ENCODE data around the gene CYP27B1. TPM values are rescaled to one million over a fixed set of nuclear protein-coding genes. Genes with fewer than 3 reads are reported as not detected.
A peak's percentile ranks its signal among the peaks of the same experiment; 100 is the strongest.

Gene CYP27B1
- total RNA-seq, 1 experiment from 2014 or later, result 3.9 TPM

DNA sequence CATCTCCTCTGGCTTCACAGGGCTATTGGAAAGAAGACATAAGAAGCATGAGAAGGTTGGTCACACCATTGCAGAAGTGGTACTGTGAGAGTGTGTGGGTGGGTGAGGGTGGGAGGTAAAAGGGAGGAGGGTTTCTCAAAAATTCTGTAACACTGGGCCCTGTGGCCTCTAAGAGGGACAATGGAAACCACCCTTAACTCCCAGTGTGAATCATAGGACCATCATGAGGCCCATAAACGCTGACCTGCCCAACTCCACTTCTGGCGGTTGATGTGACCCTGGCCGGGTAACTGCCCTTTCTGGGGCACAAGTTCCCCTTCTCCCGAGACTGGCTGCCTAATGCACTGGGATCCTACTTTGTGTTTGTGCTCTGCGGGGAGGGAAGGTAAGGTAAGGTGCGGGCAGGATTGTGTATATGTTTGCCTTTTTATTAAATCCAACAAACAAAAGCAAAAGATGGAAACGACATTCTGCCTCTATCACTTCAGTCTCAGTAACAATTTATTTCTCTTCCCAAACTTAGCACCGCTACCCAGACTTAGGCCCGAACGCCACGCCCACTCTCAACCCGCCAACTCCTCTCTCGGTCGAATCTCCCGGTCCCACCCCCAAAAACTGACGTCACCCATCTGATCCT, 4.5 kb upstream of the CYP27B1 start:
- DNase-seq (ENCODE audit: low spot score), result peak; percentile 82
- in situ Hi-C loops (cut with HindIII; ENCODE audit: low sequenced_read_pairs), result no loop called here

DNA sequence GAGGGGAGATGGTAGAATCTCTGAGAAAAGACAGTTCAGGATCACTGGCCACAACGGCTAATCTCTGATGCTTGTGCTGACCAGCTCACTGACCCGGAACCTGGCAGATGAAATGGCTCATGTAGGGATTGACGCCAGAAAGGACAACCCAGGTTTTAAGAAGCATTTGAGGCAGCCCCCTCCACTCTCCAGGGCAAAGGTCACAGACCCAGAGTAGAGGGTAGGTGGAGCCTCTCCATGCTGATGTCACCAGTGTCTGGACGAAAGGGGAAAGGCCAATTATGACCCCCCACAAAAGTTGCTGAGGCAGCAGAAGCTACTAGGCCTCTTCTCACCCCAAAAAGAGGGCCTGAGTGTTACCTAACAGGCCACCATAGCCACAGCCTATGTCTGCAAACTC, 3.9 kb upstream of the CYP27B1 start:
- in situ Hi-C loops (cut with HindIII; ENCODE audit: low sequenced_read_pairs), result no loop called here
- DNase-seq (ENCODE audit: low spot score), result no peak

DNA sequence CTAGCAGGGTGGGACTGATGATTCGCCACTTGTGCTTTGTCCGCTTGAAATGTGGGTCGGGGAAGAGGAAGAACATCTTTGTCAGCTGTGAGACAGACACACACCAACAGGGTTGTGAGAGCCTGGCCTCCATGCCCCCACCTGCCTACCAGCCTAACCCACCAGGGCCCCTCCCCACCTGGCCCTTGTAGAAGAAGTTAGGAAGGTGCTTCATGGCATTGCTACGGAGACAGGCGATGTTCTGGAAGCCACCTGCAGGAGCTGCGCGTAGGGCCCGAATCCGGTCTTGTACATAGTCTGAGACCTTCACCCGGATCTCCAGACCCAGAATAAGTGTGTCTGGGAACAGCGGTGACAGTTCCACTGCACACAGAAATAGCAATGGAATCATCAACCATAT, 2.7 kb upstream of the CYP27B1 start:
- in situ Hi-C loops (cut with HindIII; ENCODE audit: low sequenced_read_pairs), result no loop called here
- no peak for DNase-seq (ENCODE audit: low spot score)

DNA sequence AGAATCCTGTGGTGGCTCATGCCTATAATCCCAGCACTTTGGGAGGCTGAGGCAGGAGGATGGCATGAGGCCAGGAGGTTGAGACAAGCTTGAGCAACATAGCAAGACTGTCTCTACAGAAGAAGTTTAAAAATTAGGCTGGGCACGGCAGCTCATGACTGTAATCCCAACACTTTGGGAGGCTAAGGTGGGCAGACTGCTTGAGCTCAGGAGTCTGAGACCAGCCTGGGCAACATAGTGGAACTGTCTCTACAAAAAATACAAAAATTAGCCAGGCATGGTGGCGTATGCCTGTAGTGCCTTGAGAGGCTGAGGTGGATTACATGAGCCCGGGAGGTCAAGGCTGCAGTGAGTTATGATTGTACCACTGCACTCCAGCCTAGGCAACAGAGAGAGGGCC, 998 bp upstream of the CYP27B1 start:
- in situ Hi-C loops (cut with HindIII; ENCODE audit: low sequenced_read_pairs), result no loop called here
- no peak for DNase-seq (ENCODE audit: low spot score)

DNA sequence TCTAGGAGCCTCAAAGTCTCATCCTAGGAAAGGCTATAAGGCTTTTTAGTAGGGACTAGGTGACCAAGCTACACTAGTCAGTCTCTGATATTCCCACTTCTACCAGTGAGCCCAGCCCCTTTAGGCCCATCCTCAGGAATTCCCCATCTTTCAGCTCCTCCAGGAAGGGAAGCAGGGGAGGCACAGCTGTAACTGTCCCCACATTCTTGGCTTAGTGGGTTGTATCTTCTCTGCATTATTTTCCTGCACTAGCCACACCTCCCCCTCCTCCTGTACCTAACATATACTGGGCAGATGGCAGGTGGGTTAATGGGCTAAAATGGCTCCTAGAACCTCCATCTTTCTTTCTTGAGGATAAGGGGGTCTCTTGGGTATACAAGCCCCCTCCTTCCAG, 424 bp upstream of the CYP27B1 start:
- in situ Hi-C loops (cut with HindIII; ENCODE audit: low sequenced_read_pairs), result no loop called here
- no peak for DNase-seq (ENCODE audit: low spot score)

DNA sequence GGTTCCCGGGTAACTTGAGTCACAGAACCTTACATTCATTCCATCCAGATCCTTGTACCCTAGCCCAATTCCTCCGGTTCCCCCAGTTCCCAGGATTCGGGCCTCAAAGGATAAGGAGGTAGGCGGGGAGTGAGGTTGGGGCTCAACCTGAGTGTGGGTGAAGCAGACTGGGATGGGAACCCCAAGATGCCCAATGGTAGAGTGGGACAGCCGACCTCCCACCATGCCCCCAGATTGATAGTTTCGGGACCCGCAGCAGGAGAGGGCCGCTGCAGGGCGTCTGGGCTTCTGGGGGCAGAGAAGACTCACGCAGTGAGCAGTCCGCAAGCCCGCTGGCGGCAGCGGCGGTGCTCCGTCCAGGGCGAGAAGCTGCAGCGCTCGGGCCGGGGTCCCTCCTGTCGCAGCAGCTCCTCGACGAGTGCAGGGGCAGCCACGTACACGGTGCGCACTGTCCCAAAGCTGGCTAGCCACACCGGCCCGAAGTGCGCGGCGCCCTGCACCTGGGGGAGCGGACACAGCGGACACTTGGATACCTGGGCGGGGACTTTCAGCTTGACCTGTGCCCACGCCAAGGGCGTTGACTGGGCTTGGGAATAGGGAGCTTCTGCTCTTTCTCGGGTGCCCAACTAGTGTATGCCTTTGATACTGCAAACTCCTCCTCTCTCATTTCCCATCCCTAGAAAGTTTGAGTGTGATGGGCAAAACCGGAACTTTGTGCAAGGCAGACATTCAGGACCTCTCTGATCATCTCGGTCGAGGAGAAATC, 997 bp downstream of the CYP27B1 start:
- no peak for DNase-seq (ENCODE audit: low spot score)
- in situ Hi-C loops (cut with HindIII; ENCODE audit: low sequenced_read_pairs), result no loop called here

DNA sequence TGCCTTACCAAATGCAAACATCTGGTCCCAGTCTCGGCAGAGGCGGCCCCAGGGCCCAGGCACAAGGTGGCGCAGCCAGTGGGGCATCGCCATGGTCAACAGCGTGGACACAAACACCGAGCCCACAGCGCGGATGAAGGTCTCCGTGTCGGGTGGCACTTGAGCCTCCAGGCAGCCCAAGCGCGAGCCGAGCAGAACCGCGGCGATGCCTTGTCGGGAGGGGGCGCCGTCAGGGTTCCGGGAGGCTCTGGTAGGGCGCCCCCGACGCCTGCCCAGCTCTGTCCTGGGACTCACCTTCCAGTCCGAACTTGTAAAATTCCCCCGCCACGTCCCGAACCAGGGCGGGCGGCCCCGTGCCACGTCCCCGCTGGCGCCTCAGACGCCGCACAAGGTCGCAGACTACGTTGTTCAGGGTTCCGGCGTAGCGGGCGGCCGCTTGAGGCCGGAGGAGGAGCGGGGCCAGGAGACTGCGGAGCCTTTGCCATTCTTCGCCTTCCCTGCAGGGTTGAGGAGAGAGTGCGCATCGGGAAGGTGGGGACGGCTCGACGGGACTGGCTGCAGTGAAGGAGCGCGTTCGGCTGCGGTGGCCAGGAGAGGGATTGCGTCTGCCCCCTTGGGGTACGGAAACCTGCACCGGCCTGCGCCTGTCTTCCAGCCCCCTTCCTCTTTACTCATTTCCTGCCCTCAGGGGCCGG, 1.7 kb downstream of the CYP27B1 start:
- DNase-seq (ENCODE audit: low spot score), result no peak
- in situ Hi-C loops (cut with HindIII; ENCODE audit: low sequenced_read_pairs), result no loop called here

DNA sequence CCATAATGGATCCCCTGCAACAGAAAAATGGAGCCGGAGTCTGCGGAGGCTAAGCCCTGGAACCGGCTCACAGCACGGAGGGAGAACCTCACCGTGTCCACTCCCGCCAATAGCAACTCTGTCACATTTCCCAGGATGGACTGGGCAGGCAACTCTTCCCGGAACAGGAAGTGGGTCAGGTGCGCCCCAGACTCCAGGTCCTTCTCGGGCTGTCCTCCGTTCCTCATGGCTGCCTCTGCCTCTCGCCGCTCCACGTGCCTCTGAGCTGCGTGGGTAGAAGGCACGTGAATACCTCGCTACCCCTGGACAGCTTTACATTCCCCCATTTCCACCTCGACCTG, 2.2 kb downstream of the CYP27B1 start:
- DNase-seq (ENCODE audit: low spot score), result no peak
- in situ Hi-C loops (cut with HindIII; ENCODE audit: low sequenced_read_pairs), result no loop called here

DNA sequence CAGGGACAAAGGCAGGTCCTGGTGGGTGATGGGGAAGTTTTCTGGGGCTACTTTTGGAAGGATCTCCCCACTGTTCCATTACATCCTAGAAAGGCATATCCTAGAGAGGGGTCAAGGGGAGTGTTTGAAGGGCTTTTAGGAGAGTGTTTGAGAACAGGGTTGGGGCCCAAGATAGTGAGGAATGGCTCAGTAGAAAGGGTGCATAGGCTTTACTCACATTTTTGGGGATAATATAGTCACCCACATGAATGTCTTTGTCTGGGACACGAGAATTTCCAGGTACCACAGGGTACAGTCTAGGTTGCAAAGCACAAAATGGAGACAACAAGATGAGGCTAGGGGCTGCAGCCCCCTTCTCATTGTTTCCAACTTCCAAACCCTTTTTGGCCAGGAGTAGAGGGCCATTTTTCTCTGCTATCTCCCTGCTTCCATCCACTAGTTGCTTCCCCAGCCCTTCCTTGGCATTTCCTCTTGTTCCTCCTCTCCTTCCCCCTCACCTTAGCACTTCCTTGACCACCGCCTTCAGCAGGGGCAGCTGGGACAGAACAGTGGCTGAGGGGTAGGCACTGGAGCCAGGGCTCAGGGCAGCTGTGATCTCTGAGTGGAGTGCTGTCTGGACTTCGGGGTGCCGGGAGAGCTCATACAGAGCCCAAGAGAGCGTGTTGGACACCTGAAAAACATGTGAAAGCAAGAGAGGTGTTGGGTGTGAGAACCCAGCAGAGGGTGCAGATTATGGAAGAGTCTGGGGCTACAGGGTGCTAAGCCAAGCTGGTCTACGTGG, 2.8 kb downstream of the CYP27B1 start:
- in situ Hi-C loops (cut with HindIII; ENCODE audit: low sequenced_read_pairs), result no loop called here
- DNase-seq (ENCODE audit: low spot score), result no peak

DNA sequence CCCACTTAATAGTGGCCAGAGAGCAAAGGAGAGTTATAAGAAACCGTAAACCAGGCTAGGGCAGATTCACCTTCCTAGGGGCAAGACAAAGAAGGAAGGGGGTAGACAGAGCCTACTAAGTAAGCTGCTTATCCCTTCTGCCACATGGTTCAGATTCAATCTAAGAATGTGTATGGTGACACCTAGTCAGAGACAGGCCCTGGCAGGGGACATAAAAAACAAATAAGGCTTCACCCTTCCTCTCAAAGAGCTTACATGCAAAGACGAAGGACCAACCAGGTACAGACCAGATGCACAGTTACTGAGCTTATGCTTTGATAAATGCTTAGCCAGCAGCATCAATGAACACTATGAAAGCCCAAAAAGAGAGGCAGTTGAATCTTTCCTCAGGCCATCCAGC, 4.4 kb downstream of the CYP27B1 start:
- in situ Hi-C loops (cut with HindIII; ENCODE audit: low sequenced_read_pairs), result no loop called here

DNA sequence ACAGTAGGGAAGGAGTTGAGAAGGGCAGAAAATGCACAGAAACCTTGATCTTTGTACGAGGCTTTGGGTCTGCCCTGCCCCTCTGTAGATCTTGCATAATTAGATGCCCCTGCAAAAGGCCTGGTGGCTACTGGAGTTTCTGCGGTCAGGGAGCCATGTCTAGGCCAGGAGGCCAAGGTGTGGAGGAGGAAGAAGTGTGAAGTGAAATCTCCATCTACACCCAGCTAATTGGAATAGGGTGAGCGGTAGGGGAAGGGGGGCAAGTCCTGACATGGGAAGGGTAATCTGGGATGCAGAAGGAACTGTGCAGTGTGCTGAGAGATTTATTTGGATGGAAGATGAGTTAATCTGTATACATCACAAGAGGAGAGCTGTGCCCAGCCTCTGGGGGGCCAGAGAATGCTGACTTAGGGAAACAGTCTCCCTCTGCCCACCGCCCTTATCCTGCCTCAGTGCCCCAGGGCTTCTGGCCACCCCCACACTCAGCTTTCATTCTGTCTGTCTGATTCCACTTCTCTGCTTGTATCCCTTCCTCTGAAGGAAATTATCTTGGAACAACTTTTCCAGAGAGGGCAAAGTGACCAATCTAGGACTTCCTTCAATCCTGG, 5.4 kb downstream of the CYP27B1 start:
- DNase-seq (ENCODE audit: low spot score), result no peak
- in situ Hi-C loops (cut with HindIII; ENCODE audit: low sequenced_read_pairs), result no loop called here

More for the DNA sequence above, 4.4 kb downstream of the CYP27B1 start:
- DNase-seq (ENCODE audit: low spot score), result no peak

DNA sequence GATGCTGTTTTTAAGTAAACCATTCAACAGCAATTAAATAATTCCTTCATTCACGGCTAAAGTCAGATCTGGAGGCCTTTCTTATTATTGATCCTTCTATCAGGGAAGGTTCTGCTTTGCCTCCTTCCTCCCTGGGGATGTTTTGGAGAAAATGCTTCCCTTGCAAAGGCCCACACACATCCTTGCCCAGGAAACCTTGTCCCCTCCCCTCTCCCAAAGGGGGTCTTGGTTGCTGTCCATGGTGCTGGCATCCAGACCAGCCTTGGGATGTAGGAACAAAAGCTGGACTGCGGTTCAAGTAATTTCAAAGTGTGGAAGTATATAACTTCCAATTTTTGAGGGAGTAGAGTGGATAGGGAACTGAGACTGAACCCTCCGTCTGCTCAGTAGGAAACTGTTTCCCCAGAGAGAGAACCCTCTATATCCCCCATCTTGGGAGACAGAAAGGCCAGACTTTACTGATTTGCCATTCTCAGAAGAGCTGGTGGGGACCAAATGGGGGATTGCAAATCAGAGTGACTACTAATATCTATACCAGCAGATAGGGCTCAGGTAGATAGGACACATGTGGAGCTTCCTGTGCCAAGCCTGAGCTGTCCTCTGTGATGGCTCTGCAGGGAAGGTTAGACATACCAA, 6.4 kb downstream of the CYP27B1 start:
- in situ Hi-C loops (cut with HindIII; ENCODE audit: low sequenced_read_pairs), result no loop called here
- no peak for DNase-seq (ENCODE audit: low spot score)

DNA sequence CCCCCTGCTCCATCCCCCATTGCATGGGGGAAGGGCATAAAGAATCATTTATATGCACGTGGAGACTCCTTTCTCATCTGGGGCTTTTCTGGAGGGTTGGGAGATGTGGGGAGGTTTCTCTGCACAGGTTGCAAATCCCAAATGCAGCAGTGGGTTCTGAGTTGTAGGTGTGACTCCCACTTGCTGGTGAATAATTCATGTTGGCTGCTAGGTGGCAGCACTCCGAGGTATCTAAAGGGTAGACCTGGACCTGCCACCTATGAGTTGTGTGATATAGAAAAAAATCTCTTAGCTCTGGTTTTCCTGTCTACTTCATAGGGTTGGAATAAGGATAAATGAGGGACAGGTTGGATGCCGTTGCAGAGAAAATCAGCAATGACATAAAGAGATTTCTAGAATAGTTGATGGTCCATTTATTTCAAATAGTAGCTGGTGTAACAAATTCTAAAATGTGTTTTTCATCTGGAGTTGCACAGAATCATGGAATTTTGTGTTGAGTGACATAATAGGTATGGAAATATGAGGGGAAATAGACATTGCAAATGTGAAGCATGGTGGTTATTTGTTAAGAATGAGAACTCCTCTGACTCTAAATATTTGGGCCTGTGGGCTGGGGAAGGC, 7.4 kb downstream of the CYP27B1 start:
- DNase-seq (ENCODE audit: low spot score), result peak; percentile 51
- in situ Hi-C loops (cut with HindIII; ENCODE audit: low sequenced_read_pairs), result no loop called here

DNA sequence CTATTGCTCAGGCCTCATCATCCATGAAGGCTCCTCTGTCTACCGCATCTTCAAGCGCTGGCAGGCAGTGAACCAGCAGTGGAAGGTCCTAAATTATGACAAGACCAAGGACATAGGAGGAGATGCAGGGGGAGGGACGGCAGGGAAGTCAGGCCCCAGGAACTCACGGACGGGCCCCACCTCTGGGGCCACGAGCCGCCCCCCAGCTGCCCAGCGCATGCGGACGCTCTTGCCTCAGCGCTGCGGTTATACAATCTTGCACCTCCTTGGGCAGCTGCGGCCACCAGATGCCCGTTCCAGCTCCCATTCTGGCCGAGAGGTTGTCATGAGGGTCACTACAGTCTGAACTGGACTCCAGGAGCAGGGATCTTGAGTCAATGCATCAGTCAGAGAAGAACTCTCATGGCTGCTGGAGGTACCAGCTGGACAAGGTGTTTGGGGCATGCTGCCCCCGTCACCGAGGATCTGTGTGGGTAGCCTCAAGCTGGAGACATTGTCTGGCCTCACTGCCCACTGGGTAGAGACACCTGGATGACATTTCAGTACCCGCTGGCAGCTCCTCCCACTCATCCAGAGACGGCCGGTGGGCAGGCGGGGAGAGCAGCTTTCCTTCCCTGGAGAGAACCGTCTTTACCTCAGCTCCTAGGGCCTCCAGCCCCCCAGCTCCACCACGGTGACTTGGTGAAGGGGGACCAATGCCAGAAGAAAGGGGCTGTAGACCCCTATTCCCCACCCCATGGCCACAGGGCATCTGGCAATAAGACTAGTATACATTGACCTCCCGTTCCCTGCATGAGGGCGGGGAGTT, 8.1 kb downstream of the CYP27B1 start:
- in situ Hi-C loops (cut with HindIII; ENCODE audit: low sequenced_read_pairs), result no loop called here
- no peak for DNase-seq (ENCODE audit: low spot score)

DNA sequence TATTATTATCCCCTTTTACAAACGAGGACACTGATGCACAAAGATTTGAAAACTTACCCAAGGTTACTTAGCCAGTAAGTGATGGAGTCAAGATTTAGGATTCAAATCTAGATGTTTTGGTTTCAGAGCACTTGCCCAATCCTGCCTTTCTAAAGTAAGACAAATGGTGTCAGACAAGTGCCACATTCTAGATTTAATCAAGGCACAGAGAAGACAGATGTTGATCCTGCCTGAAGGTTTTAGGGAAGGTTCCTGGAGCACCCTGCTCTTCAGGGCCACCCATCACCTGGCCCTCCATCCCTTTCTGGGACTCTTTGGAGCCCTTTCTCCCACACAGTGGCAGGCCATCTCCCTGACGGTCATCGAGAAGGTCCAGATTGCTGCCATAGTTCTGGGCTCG, 9.1 kb downstream of the CYP27B1 start:
- in situ Hi-C loops (cut with HindIII; ENCODE audit: low sequenced_read_pairs), result no loop called here
- DNase-seq (ENCODE audit: low spot score), result no peak

DNA sequence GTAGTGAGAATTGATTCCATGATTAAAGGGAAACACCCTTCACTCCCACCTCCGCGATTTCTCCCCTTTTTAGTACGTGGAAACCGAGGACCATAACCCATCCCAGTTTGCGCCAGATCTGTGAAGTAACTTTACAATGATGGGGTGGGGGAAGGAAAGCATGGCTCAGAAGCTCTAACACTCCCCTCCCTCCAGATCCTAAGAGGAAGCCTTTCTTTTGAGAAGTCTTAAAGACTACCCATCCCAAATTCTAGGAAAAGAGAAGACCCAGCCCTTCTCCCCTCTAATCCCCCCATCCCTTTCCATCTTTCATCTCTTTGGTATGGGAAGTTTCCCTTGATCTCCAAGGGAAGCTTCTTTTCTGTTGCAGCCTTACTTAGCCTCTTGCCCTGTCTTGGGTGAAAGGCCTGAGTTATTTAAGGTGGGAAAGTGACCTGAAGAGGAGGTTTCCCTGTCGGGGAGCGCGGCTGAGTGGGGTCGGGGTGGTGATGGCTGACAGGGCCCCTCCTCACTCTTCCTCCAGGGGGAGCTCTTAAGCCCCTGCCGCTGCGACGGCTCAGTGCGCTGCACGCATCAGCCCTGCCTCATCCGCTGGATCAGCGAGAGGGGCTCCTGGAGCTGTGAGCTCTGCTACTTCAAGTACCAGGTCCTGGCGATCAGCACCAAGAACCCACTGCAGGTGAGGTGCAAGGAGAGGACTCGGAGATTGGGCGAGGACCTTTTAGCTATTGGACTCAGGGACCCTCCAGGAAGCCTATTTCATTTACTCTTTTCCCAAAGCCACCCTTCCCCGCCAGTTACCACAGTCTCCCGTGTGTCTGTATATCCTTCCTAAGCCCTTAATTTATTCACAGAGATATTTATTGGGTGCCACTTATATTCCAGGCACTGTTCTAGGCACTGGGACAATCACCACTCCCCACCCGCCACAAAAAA, 10.2 kb downstream of the CYP27B1 start:
- in situ Hi-C loops (cut with HindIII; ENCODE audit: low sequenced_read_pairs), result no loop called here
- peak; percentile 15 for DNase-seq (ENCODE audit: low spot score)

Measured in G401 (cell line).